ENCODE measurements around the gene CDH4.

The CDH4 gene

GRCh38 chr20:61284752-61285151, 32.7 kb downstream of the CDH4 start:
- DNase-seq: no peak

GRCh38 chr20:61285152-61285645, 33.1 kb downstream of the CDH4 start:
- DNase-seq: no peak

- no peak for DNase-seq
These were observed 33.6 kb downstream of the CDH4 start for GRCh38 chr20:61285691-61286090.

- DNase-seq: no peak
These were observed 35.7 kb downstream of the CDH4 start for GRCh38 chr20:61287583-61288275.

GRCh38 chr20:61288331-61288784, 36.3 kb downstream of the CDH4 start:
- no peak for DNase-seq

- DNase-seq: no peak
These were observed 37.1 kb downstream of the CDH4 start for GRCh38 chr20:61289166-61289565.

- DNase-seq: no peak
These were observed 38.7 kb downstream of the CDH4 start for GRCh38 chr20:61290721-61291120.

- no peak for DNase-seq
These were observed 39.2 kb downstream of the CDH4 start for GRCh38 chr20:61291166-61291829.

- no peak for DNase-seq
These were observed 40.3 kb downstream of the CDH4 start for GRCh38 chr20:61292391-61292790.

GRCh38 chr20:61292821-61293612, 41.0 kb downstream of the CDH4 start:
- DNase-seq: no peak

- no peak for DNase-seq
These were observed 41.9 kb downstream of the CDH4 start for GRCh38 chr20:61293951-61294350.

- DNase-seq: no peak
These were observed 43.2 kb downstream of the CDH4 start for GRCh38 chr20:61295249-61295648.

GRCh38 chr20:61295682-61296628, 43.9 kb downstream of the CDH4 start:
- no peak for DNase-seq

- no peak for DNase-seq
These were observed 44.6 kb downstream of the CDH4 start for GRCh38 chr20:61296629-61297019.

GRCh38 chr20:61297491-61297890, 45.4 kb downstream of the CDH4 start:
- no peak for DNase-seq

GRCh38 chr20:61297986-61298385, 45.9 kb downstream of the CDH4 start:
- no peak for DNase-seq

- no peak for DNase-seq
These were observed 46.6 kb downstream of the CDH4 start for GRCh38 chr20:61298661-61299060.

- no peak for DNase-seq
These were observed 47.0 kb downstream of the CDH4 start for GRCh38 chr20:61299104-61299503.

- no peak for DNase-seq
These were observed 47.6 kb downstream of the CDH4 start for GRCh38 chr20:61299618-61300017.

GRCh38 chr20:61300293-61300692, 48.2 kb downstream of the CDH4 start:
- DNase-seq: no peak

- DNase-seq: no peak
These were observed 48.6 kb downstream of the CDH4 start for GRCh38 chr20:61300709-61301108.

- no peak for DNase-seq
These were observed 49.9 kb downstream of the CDH4 start for GRCh38 chr20:61301711-61302525.

Measured in NCI-H1436 (cell line).